Effector CD4-positive, alpha-beta T cell (primary cell): ENCODE data around the gene TMEM97.
"Not testable (repeated sequence)": the region's sequence is repeated elsewhere in the genome, so short reads cannot be mapped to it uniquely, and the experiment has no call there.

Experiments
- DNase-seq: peaks from one replicate; pipeline ENCODE4 v3.0.0-alpha.2; 2020

TMEM97 gene

DNA sequence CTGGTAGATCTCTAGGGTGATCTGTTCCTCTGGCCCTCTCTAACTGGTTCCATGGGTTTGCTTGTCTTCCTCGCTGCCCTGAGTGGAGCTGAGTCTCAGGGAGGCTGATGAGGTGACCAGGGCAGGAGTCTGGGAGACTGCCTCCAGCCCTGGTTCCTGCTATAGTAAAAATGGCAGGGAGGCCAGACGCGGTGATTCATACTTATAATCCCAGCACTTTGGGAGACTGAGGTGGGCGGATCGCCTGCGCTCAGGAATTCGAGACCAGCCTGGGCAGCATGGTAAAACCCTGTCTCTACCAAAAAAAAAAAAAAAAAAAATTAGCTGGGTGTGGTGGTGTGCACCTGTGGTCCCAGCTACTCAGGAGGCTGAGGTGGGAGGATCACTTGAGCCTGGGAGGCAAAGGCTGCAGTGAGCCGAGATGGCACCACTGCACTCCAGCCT, 19.8 kb downstream of the TMEM97 start:
- not testable (repeated sequence) for DNase-seq

DNA sequence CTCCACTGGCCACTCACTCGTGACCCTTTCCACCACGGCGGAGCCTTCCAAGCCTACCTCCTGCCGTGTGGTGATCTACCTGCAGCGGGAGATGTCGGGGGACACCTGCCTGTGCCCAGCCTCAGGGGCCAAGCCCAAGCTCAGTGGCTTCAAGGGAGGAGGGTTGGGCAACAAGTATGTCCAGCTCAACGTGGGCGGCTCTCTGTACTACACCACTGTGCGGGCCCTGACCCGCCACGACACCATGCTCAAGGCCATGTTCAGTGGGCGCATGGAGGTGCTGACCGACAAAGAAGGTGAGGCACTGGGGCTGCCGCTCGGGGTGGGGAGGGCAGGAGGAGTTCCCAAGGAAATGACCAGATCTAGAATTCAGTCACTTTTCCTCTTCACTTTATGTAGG, 20.4 kb downstream of the TMEM97 start:
- DNase-seq, result no peak

DNA sequence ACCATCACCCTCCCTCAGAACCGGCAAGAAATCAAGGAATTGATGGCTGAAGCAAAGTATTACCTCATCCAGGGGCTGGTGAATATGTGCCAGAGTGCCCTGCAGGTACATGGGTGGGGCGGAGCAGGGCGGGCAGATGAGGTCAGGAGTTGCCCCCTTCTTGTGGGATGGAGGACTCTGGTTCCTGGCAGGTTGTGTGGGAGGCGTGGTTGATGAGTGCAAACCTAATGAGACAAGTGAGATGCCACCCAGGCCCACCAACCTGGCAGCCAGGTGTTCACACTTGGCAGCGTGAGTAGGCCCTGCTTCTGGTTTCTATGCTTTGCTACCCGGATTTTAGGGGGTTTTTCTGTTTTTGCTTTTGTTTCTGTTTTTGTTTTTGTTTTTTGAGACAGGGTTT, 21.4 kb downstream of the TMEM97 start:
- no peak for DNase-seq

DNA sequence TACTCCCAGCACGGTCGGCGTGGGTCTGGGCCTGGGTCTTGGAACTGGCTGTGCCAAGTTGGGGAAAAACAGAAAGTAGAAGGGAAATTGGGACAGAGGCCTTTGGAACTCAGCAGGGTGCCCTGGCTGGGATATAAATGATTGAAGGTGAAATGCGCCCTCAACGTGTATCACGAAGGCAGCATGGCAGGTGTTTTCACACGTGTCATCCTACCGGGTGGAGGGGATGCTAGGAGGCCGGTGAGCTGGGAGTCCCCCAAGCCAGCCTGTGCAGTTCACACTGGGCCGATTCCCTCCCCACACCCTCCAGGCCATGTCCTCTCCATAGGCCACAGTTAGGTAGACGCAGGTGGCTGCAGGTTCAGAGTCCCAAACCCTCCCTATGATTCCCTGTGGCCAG, 22.5 kb downstream of the TMEM97 start:
- DNase-seq, result no peak

DNA sequence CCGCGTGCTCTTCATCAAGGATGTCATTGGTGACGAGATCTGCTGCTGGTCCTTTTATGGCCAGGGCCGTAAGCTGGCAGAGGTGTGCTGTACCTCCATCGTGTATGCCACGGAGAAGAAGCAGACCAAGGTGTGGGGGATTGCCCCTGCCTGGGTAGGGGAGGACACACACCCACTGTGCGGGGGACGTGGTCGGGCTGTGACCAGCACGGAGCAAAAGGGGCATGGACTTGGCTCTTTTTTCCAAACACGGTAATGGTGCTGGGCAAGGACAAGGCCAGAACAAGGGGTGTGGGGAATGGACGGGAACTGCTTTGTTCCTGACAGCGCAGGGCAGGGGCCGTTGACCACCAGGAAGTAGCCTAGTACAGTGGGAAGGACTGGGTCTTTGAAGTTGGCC, 23.3 kb downstream of the TMEM97 start:
- DNase-seq, result no peak

DNA sequence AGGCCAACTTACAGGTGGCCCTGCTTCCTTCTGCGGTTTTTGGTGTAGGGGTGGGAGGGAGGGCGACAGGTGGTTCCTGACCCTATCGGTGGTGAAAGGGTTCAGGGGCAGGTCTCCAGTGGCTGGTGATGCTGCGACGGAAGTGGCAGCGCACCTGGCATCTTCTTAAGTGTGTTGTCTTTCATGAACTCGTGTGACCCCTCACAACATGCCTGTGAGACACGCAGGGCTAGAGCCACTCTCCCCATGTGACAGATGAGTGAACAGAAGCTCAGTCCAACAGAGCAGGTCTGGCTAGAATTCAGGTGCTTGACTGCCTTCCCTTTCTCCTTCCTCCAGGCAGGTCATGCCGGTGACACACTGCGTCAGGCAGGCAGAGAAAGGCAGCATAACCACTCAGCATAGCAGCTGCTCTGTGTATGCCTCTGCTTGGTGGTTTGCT, 24.5 kb downstream of the TMEM97 start:
- no peak for DNase-seq

DNA sequence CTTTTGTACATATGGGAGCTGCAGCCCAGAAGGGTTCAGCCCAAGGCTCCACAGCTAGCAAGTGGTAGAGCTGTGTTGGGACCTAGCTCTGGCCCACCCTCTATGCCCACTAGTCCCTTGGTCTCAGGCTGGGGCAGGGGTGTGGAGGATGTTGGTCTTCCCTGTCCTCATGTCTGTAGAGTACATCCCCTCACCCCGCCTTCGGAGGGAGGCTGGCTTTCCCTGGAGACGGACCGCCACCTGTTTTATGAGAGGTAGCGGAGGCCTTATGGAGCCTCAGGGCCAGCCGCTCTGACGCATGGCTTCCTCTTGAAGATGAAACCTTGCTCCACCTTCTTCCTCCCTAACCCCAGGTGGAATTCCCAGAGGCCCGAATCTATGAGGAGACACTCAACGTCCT, 25.0 kb downstream of the TMEM97 start:
- DNase-seq, result no peak

DNA sequence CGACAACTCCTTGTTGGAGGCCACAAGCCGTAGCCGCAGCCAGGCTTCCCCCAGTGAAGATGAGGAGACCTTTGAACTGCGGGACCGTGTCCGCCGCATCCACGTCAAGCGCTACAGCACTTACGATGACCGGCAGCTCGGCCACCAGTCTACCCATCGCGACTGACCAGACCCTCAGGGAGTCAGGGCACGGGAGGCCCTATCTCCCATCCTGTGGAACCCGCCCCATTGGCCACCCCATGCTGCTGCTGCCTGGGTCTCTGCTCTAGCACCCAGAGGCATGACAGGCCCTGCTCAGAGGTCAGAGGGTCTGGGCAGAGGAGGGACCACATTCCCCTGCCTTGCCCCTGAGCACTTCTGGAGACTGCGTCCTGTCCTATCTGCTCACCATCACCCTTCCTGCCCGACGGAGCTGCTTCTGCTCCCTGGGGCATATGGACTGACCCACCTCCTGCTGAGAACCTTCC, 25.5 kb downstream of the TMEM97 start:
- DNase-seq, result no peak

DNA sequence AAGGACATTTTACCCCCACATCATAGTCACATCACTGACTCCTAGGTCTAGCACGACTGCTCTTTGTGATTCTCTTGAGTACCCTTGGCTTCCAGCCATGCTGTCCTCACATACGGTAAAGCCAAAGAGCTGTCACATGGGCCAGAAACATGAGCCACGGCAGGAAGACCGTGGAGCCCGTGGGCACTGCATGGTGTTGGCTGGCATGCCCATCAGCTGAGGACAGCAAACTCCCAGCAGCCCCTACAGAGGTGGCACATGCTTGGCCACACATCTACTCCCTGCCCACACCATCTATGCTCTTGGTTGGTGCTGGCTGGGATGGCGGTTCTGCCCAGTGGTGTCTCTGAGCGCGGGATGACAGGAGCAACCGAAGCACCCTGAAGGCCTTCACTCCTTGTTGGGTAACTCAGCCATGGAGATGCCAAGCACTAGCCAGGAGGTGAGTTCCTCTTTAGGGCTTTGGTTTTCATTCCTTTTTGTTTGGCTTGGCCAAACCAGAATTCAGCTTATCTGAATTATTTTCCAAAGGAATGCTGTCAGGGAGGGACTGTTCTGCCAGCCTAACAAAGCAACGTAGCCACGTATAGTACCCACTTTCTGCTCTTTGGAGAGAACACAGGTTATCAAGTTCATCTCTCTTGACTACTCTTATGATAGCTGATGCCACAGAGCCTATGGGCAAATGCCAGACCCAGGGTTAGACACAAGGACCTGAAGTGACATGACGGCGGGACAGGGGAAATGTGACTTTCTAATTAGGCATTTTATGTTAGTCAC, 26.6 kb downstream of the TMEM97 start:
- no peak for DNase-seq

DNA sequence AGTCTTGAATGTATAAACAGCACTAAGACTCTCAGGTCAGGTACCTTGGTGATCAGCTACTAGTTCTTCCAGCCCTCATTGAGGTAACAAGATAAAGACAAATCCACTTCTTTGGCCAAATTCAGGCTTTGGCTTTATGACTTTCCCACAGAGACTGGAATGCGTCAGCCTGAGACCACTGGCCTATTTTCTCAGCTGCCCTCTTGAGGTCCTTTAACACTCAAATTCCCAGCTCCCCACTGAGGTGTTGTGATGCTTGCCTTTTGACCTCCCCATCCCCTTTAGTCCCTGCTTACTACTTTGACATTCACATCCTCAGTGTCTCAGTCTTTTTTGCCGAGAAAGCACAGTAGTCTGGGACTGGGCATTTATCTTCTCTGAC, 27.2 kb downstream of the TMEM97 start:
- DNase-seq, result no peak

DNA sequence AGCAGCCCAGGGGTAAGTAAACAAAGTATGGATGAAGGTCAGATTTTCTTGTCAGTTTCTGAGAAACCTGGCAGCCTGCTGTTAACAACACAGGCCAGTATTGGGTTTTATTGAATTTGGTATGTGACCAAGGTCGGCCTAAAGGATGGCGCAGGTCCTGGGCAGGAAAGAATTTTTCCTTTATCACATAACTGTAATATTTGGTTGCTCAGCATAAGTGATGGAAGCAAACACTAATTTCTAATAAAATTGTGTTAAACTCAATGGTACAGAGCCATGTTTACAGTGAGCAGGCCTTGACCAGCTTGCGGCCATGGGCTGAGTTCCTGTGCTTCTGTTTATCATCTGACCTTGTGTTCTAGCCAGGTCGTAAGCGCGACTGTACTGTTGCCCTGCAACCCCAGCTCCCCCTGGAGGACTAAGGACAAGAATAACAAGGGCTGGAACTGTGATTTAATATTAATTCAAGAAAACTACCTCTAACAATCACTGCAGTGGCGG, 27.8 kb downstream of the TMEM97 start:
- no peak for DNase-seq

DNA sequence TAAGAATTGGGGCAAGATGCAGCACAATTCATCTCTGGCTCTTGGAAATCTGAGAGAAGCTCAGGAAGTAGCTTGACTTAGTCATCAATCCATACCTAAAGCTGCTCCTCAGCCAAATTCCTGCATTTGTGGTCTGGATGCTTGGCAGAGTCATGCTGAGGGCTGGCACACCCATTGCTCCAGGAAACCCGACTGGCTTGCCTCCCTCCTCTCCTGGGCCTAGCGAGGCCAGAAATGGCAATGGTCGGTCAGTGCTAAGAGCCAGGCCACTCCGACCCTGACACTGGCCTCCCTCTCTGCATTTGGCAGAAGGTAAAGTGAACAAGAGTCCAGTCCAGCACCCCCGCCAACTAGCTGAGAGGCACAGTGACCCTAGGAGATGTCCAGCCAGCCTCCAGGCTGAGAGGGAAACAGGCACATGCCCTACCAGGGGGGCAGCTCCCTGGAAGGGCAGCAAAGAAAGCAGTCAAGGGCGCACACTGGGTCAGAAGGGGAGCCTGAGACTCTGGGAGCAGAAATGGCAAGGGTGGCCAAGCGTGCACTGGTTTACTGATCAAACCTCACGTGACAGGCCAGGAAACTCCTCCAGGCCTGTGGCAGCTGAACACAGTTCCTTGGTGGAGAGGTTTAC, 28.4 kb downstream of the TMEM97 start:
- no peak for DNase-seq

DNA sequence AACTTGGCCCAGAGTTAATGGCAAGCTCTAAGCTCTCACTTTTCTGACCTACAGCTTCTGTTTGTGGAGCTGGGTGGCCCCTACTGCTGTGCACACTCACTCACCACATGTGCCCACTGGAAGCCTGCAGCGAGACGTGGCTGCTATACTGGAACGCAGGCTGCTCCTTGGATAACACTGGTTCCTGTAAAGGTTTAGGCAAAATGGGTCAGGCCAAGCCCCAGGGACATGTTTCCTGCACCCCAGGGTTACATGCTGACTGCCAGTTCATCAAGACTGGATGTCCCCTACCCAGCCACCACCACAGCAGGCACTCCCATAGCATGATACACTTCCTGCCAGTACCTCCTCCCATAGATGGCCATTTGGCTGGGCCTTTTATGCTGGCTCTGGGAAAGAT, 30.0 kb downstream of the TMEM97 start:
- no peak for DNase-seq

DNA sequence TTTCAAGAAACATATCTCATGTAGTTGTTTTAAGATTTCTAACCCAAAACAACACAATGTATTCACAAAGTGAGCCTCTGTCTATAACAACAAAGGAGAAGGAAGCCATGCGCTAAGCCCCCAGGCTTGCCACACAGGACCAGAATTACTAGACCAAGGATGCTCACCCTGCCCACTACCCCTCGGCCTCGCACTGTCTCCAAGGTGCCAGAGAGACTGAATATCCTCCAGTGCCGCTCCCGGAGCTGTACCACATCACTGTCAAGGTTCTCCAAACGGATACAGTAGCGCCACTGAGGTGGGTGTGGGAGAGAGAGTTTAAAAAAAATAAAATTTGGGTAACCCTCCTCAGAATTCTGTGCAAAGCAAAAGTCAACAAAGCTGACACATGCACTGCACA, 31.3 kb downstream of the TMEM97 start:
- no peak for DNase-seq

DNA sequence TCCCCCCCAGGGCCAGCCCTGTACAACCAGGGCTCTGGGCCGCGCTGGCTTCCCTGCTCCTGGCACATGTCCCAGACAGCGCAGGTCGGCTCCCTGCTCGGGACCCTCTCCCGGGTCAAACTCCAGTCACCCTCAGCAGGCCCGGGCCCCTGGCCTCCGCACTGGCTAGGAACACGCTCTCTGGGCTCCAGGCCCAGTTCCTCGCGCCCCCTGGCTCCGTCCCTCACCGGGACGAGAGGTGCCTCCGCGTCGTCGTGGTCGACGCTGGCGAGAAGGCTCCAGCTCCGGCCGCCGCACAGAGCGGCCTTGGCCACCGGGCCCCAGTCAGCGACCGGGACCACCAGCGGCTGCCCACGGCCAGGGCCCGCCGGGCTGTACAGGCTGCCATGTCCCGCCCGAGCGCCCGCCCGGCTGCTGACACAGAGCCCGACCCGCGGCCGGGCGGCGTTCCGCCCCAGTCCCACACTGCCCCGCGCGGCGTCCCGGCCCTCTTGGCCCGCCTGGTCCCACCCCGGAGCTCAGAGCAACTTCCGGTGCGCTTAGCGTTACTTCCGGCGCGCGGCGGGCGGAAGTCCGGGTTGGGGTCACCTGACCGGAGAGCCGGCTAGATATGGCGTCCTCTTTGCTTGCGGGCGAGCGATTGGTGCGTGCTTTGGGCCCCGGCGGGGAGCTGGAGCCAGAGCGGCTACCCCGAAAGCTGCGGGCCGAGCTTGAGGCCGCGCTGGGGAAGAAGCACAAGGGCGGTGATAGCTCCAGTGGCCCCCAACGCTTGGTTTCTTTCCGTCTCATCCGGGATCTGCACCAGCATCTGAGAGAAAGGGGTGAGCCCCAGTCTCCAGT, 38.3 kb downstream of the TMEM97 start, which contains the start of gene POLDIP2:
POLDIP2 (minus strand) TSS at position 467 of the 840 bp plus-strand sequence; CDS start at position 388, 79 bp downstream.
- DNase-seq, result peak; percentile 93

DNA sequence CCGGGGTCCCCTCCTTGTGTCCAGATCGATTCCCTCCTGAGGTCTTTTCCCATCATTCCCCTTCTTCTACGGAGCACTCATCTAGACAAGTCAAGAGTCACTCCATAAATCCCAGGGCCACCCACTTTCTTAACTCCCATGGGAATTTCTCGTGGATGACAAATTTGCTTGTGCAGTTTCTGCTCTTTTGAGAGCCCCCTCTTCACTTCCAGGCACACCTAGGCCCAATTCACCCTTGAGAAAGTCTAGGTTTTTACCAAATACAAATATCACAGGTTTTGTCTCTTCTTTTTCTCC, 38.8 kb downstream of the TMEM97 start:
- no peak for DNase-seq

DNA sequence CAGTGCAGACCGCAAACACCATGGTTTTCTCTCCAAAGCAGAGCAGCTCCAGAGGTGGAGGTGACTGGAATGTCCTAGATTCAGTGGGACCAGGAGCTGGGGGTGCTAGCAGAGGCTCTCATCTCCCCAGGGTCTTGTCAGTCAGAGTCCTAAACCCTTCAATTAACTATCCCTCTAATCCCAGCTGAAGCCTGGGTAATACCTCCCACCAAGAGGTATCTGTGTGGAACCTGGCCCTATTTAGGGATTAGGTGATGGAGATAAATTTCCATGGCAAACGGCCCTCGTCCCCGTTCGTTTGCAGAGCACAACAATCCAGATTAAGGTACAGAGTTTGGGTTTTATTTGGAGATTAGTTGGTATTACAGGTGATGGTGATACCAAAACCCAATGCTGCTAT, 44.2 kb downstream of the TMEM97 start:
- DNase-seq, result no peak

DNA sequence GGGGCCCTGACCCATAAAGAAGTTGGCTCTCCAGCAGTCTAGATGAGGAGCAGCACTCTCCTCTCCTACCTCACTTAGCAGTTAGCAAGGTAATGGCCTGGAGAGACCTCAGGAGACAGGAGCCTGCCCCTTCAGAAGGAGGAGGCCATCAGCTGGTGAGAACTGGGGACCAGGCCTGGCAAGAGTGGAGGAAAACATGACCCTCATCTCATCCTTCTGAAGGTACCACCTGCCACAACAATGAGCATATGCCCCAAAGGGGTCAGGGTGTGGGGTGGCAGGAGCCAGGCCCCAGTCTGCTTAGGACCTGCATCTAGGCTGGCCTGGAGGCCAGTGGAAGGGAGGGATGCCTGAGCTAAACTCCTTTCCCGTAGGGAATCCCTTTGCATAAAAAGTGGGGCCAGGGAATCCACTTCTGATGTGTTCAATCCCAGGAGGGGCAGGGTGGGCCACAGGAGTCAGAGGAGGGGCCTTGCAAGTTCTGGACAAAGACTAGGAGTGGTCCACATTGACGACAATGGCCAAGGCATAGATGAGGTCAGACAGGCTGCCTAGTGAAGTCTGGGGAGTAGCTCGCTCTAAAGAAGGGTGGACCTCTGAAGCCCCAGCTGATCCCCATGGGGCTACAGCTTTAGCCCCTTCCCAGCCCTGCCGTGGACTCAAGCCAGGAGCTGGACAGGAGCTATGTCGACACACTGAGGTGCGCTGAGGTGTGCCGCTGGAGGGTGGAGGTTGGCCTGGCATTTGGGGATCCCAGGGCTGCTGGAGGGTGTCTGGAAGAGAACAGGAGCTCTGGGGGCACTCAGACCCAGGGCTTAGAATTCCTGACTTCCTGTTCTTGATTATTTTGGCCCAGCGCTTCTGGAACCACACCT, 45.0 kb downstream of the TMEM97 start:
- DNase-seq, result no peak

DNA sequence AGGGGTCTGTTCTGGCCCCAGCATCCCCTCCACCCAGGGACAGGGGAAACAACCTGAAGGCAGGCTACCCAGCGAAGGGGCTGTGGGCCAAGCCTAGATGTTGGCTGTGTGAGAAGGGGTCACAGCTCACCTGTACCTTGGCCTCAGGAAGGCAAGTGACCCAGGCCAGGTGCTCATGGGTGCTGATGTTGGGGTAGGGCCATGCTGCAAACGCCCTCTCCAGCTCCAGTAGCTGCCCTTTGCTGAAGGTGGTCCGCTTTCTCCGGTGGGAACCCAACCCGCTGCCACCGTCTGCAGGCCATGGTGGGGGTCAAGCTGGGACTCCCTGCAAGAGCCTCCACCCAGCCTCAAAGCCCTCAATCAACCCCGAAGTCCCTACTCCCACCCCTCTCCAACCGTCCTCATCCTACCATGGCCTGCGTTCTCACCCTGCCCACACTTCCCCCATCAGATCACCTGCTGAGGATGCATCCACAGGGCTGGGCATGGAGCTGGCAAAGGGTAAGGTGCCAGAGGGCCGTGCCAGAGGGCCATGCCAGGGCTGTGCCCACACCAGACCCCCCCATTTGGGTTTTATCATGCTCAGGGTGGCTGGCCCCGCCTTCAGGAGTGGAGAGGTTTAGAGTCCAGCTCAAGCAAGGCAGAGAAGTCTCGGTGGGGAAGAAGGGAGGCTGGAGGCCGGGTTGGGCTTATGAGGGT, 45.8 kb downstream of the TMEM97 start, which contains the start of gene SEBOX:
SEBOX (minus strand) TSS at position 535 of the 699 bp plus-strand sequence; CDS start at position 487, 48 bp downstream.
- no peak for DNase-seq

DNA sequence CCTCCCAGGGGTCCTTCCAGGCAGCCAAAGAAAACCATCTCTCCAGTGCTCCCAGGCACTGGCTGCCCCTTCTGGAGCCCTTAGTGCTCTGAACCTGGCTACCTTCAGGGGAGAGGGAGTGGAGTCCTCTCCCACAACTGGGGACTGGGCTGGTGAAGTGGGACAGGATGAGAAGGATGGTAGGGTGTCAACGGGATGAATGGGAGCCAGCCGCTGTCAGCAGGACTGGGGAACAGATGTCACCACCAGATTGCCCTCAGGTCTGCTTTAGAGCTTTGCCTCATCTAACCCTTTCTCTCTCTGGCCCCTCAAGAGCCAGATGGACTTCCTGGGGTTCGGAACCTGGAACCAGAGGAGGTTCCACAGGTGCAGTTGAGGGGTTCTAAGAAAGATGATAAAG, 46.5 kb downstream of the TMEM97 start:
- no peak for DNase-seq

DNA sequence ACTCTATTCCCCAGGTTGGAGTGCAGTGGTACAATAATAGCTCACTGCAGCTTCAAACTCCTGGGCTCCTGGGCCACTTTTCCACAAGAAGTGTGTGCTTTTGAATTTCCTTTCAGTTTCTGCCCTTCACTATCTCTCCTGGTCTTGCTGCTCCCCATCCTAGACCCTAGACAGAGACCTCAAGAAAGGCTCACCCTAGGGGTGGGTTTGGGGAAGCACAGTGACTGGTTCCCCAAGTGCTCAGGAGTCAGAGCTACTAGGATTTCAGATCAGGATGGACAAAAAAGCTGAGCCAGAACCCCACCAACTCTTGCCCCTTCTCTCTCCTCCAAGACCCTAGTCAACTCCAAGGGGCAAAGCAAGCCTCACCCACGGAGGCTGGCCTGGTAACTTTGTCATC, 47.6 kb downstream of the TMEM97 start:
- no peak for DNase-seq
